Erythroblast (primary cell): ENCODE measurements around the gene MXRA7.
A peak's percentile ranks its signal among the peaks of the same experiment; 100 is the strongest.
"Not testable (repeated sequence)": the region's sequence is repeated elsewhere in the genome, so short reads cannot be mapped to it uniquely, and the experiment has no call there.

ENCODE experiments used
- DNase-seq, 2 experiments: peaks; one replicate each; lab custom pipeline; 2025; lab: John Stamatoyannopoulos, UW
- GATA1 ChIP-seq: IDR thresholded peaks from 2 replicates; pipeline ENCODE4 v1.6.1; 2011; ENCODE audit warnings: low read depth, mild to moderate bottlenecking, control low read depth, low read length, moderate library complexity
- POLR2A ChIP-seq: IDR thresholded peaks from 2 replicates; pipeline ENCODE4 v1.6.1; 2011; ENCODE audit warnings: mild to moderate bottlenecking, low read length

MXRA7 gene, protein sequence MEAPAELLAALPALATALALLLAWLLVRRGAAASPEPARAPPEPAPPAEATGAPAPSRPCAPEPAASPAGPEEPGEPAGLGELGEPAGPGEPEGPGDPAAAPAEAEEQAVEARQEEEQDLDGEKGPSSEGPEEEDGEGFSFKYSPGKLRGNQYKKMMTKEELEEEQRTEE

GRCh38 chr17:76710863-76711611, at the start of gene MXRA7:
Gene MXRA7 (minus strand): TSS chr17:76710965. CDS start chr17:76710946, 19 bp downstream.
- TF ChIP-seq GATA1, result no peak
- no peak for TF ChIP-seq POLR2A
- peak; percentile 65 to 81 for DNase-seq

- TF ChIP-seq GATA1, result no peak
- no peak for TF ChIP-seq POLR2A
- no peak for DNase-seq
These were observed 47.8 kb upstream of the MXRA7 start for GRCh38 chr17:76758570-76758969.

GRCh38 chr17:76757256-76757655, 46.5 kb upstream of the MXRA7 start:
- TF ChIP-seq GATA1, result no peak
- no peak for DNase-seq

DNA sequence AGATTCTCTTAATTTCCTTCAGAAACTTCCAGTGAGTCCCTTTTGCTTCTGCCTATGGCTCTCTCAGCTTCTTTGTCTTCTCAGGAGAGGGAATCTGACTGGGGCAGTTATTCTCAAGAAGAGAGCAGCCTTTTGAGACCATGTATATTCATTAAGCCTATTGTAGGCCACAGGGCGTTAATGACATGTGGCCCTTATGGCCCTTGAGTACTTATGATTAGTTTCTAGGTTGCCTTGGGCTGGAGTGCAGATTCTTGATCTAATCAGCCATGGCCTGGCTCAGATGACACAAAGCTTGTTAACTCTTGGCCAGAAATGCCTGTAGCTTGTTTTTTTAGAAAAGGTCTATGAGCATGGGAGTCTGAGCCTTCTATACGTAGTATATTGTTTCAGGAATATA, 44.5 kb upstream of the MXRA7 start:
- peak in 1 of 2 experiments; percentile 27 for DNase-seq
- no peak for TF ChIP-seq GATA1
- TF ChIP-seq POLR2A, result no peak

- DNase-seq, result no peak
- no peak for TF ChIP-seq POLR2A
- no peak for TF ChIP-seq GATA1
These were observed 42.5 kb upstream of the MXRA7 start for GRCh38 chr17:76753061-76753961.

DNA sequence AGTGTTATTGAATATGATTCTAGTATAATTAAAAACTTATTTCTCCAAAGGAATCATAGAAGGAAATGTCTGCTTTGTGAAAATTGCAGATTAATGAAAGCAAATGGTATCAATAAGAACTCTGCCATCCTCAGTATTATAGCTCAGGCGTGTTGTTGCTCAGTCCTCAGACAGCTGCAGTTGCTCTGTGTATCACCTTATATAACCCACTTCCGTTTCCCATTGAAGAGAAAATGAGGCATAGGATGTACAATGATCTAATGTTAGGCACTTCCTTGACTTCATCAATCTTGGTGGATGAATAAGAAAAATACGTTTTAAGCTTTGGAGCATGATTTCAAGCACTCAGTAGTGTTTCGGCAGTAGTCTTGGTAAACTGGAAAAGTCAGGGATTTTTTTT, 41.2 kb upstream of the MXRA7 start:
- TF ChIP-seq GATA1, result no peak
- TF ChIP-seq POLR2A, result no peak
- DNase-seq, result no peak

DNA sequence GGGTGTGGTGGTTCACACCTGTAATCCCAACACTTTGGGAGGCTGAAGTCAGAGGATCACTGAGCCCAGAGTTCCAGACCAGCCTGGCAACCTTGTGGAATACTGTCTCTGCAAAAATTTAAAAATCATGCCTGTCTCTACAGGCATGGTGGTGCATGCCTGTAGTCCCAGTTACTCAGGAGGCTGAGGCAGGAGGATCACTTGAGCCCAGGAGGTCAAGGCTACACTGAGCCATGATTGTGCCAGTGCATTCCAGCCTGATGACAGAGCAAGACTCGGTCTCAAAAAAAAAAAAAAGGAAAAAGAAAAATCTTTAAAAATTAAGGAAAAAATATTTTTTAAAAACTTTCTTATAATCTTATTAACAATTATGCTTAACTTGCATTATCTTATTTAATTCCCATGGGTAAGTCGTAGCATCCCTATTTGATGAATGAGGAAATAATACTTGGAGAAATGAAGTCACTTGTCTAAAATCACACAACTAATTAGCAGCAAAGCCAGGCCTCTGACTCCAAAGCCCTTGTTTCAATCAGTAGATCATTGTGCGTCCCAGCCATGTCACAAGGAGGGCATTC, 40.7 kb upstream of the MXRA7 start:
- DNase-seq, result no peak
- TF ChIP-seq GATA1, result no peak
- no peak for TF ChIP-seq POLR2A

DNA sequence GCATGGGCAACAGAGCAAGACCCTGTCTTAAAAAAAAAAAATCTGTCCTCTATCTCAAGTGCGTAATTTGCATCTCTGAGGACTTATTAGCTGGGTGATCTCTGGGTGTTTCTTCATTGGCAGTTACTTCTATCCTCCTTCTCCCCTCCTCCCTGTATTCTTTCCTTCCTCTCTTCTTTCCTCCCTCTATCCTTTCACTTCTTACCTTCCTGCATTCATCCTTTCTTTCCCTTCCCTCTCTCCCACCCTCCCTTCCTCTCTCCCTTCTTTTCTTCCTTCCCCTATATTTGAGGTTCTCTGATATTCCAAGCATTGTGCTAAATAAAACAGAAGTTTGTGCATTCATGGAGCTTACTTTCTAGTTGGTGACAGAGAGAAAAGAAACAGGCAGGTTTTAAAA, 37.9 kb upstream of the MXRA7 start:
- TF ChIP-seq GATA1 (no peak), POLR2A (no peak)
- DNase-seq, result no peak

GRCh38 chr17:76747716-76748363, 37.1 kb upstream of the MXRA7 start:
- TF ChIP-seq GATA1, result no peak
- DNase-seq, result no peak

DNA sequence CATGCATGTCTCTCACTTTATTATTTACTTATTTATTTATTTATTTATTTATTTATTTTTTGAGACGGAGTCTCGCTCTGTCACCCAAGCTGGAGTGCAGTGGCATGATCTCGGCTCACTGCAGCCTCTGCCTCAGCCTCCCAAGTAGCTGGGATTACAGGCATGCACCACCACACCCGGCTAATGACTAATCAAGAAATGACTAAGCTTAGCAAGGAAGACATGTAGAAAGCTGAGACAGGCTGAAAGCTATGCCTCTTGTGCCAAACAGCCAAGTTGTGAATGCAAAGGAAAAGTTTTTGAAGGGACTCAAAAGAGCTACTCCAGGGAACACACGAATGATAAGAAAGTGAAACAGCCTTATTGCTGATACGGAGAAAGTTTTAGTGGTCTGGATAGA, 35.0 kb upstream of the MXRA7 start:
- peak in 1 of 2 experiments; percentile 43 for DNase-seq

- no peak for DNase-seq
- TF ChIP-seq GATA1 (no peak), POLR2A (no peak)
These were observed 34.0 kb upstream of the MXRA7 start for GRCh38 chr17:76744747-76745146.

DNA sequence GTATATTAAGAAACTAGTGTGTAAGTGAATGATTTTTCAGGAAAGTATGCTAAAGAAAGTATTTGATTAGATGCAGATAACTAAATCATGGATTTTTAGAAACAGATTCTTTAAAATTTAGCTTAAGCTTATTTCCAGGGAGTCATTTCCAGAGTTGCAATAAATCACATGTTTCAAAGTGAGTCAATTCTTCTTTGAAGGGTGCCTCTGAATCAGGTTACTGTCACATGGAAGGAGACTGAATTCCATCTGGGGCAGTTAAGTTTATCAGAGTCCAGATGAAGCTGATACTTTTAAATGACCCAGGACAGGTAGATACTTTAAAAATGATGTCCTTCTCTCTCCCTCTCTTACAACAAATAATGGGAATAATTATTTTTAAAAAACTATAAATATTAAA, 32.2 kb upstream of the MXRA7 start:
- no peak for TF ChIP-seq GATA1
- DNase-seq, result no peak

GRCh38 chr17:76740329-76741118, 29.8 kb upstream of the MXRA7 start:
- DNase-seq, result no peak
- no peak for TF ChIP-seq GATA1
- no peak for TF ChIP-seq POLR2A

DNA sequence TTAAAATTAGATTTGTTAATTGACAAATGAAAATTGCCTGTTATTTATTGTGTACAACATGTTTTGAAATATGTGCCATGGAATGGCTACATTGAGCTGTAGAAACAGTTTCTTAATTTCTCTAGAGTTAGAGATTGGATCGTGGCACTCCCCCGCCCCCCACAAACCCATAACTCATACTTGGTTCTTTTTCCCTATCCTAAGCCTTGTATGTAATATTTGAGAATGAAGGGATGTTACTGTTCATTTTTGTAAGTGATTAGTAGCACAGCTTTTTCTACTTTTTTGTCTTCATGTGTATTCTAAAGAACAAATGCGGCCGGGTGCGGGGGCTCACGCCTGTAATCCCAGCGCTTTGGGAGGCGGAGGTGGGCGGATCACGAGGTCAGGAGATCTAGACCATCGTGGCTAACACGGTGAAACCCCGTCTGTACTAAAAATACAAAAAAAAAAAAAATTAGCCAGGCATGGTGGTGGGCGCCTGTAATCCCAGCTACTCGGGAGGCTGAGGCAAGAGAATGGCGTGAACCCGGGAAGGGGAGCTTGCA, 28.9 kb upstream of the MXRA7 start:
- not testable (repeated sequence) for DNase-seq
